ENCODE results near the gene DCUN1D5. TPM values are rescaled to one million over a fixed set of nuclear protein-coding genes. Genes with fewer than 3 reads are reported as not detected.

DCUN1D5 gene
- total and polyA plus RNA-seq, 4 donors = 12.0 to 17.7 (median 15.1) TPM

GRCh38 chr11:103108933-103109817 lies 17.2 kb upstream of the DCUN1D5 start, which contains the start of gene DYNC2H1 (continued):
- TF ChIP-seq REST (IDR thresholded peaks at IDR 0.05) (peak; percentile 54), SP1 (IDR thresholded peaks at IDR 0.05) (peak; percentile 61), JUND (IDR thresholded peaks at IDR 0.05) (no peak), GABPA (IDR thresholded peaks at IDR 0.05 in 1 of 2, conservative IDR thresholded peaks at IDR 0.05 in 1 of 2) (peak in 1 of 2 donors; percentile 43)

DNA sequence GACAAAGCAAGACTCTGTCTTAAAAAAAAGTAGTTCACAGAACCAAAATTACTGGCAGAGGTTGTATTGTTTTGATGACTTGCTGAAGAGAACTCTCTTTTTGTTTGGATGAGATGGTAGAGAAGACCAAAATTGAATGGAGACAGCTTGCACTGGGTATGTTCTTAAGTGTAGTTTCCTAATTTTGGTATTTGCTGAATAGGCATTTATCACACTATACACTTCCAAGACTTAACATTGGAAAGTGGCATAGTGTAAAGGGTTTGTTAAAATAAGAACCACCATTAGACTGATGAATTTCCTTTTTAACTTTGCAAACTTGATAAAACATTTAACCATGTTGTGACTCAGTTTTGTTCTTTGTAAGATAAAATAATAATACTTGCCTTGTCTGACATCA lies 5.3 kb upstream of the DCUN1D5 start:
- TF ChIP-seq HNF4A (conservative IDR thresholded peaks at IDR 0.05) (no peak), YY1 (IDR thresholded peaks at IDR 0.05) (no peak)
- Histone ChIP-seq H3K27ac (ENCODE audit: low read depth in 1 of 2, low read length in 2 of 2) (no peak overlapping the region), H3K9me3 (ENCODE audit: control insufficient read depth in 4 of 4, low read length in 3 of 4) (no peaks in the 10 kb centered on the region), H3K36me3 (ENCODE audit: control insufficient read depth in 4 of 4, insufficient read depth in 3 of 4, low read depth in 1 of 4, low read length in 3 of 4) (no peaks in the 10 kb centered on the region), H3K27me3 (ENCODE audit: control insufficient read depth in 4 of 4, insufficient read depth in 4 of 4, low read length in 3 of 4) (peaks cover 0 to 4% (median 1%) of the 10 kb centered on the region in 4 donors), H3K9ac (ENCODE audit: low read depth in 1 of 2, low read length in 2 of 2) (no peak overlapping the region), H3K4me1 (ENCODE audit: control insufficient read depth in 4 of 4, insufficient read depth in 4 of 4, low read length in 3 of 4) (peaks cover 0 to 6% (median 2%) of the 10 kb centered on the region in 4 donors), H3K4me3 (ENCODE audit: low read depth in 1 of 3, low read length in 3 of 3) (no peak overlapping the region)
- no peak for DNase-seq (ENCODE audit: low spot score)

DNA sequence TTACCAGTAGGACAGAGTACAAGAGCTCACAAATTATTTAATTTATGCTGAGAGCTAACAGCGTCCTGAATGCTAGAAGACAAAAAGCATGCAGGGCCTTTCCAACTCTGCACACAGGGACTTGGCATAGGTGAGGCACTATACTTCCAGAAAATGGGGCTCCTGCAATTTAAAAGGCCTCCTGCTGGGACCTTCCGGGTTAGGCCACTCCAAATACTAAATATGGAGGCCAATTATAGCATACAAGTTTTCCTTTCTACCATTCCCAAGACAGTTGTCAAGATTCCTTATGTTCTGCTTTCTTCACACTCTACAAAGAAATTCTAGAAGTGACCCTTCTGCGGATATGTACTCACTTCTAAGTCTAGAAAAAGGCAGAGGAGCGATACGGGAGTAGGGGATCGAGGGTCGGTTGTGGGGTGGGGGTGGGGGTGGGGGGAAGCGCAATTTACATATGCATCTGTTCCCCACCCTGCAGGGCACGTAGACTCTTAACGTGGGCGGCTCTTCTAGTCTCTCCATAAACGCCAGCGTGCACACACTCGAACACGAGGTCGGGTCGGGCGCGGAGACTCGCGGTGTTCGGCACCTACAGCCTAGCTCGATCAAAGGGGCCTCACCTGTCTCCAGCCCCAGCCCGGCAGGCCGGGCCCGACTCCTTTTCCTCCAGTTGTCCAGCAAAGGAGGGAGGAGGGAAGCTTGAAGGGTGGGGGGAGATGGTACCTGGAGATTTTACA lies 728 bp downstream of the DCUN1D5 start:
- TF ChIP-seq, protein P1, sequence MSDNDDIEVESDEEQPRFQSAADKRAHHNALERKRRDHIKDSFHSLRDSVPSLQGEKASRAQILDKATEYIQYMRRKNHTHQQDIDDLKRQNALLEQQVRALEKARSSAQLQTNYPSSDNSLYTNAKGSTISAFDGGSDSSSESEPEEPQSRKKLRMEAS (IDR thresholded peaks at IDR 0.05) = peak; percentile 27
- no peak for TF ChIP-seq RXRA (IDR thresholded peaks at IDR 0.05)
- H3K36me3 ChIP-seq (ENCODE audit: control insufficient read depth in 4 of 4, insufficient read depth in 3 of 4, low read depth in 1 of 4, low read length in 3 of 4) = peaks cover 0 to 2% (median 0%) of the 10 kb centered on the region in 4 donors
- H3K4me1 ChIP-seq (ENCODE audit: control insufficient read depth in 4 of 4, insufficient read depth in 4 of 4, low read length in 3 of 4) = peaks cover 6 to 21% (median 11%) of the 10 kb centered on the region in 4 donors
- DNase-seq (ENCODE audit: low spot score) = peak; percentile 56
- no peaks in the 10 kb centered on the region for H3K27me3 ChIP-seq (ENCODE audit: control insufficient read depth in 4 of 4, insufficient read depth in 4 of 4, low read length in 3 of 4)
- H3K4me3 ChIP-seq (ENCODE audit: low read depth in 1 of 3, low read length in 3 of 3) = peak overlapping the region; percentile 85 to 96 (median 89)
- 1% methylated on average over 26 of the region's 26 CpGs for WGBS
- peak overlapping the region; percentile 75 to 76 for H3K27ac ChIP-seq (ENCODE audit: low read depth in 1 of 2, low read length in 2 of 2)
- peak overlapping the region; percentile 86 to 91 for H3K9ac ChIP-seq (ENCODE audit: low read depth in 1 of 2, low read length in 2 of 2)
- H3K9me3 ChIP-seq (ENCODE audit: control insufficient read depth in 4 of 4, low read length in 3 of 4) = no peaks in the 10 kb centered on the region

- no peak for TF ChIP-seq JUND (IDR thresholded peaks at IDR 0.05)
- TF ChIP-seq ATF3 (IDR thresholded peaks at IDR 0.05) = no peak
- TF ChIP-seq FOXA1 (IDR thresholded peaks at IDR 0.05) = no peak
- no peak for TF ChIP-seq YY1 (IDR thresholded peaks at IDR 0.05)
- TF ChIP-seq EGR1 (IDR thresholded peaks at IDR 0.05; ENCODE audit: low read depth in 2 of 2) = no peak
- no peak for TF ChIP-seq SP1 (IDR thresholded peaks at IDR 0.05)
- no peak for TF ChIP-seq FOXA2 (IDR thresholded peaks at IDR 0.05)
- no peak overlapping the region for H3K27ac ChIP-seq (ENCODE audit: low read depth in 1 of 2, low read length in 2 of 2)
- no peak for DNase-seq (ENCODE audit: low spot score)
- H3K27me3 ChIP-seq (ENCODE audit: control insufficient read depth in 4 of 4, insufficient read depth in 4 of 4, low read length in 3 of 4) = no peaks in the 10 kb centered on the region
- H3K4me1 ChIP-seq (ENCODE audit: control insufficient read depth in 4 of 4, insufficient read depth in 4 of 4, low read length in 3 of 4) = peaks cover 5 to 16% (median 8%) of the 10 kb centered on the region in 4 donors
- no peak overlapping the region for H3K9ac ChIP-seq (ENCODE audit: low read depth in 1 of 2, low read length in 2 of 2)
- H3K9me3 ChIP-seq (ENCODE audit: control insufficient read depth in 4 of 4, low read length in 3 of 4) = no peaks in the 10 kb centered on the region
- H3K4me3 ChIP-seq (ENCODE audit: low read depth in 1 of 3, low read length in 3 of 3) = no peak overlapping the region
- peaks cover 0 to 5% (median 3%) of the 10 kb centered on the region in 4 donors for H3K36me3 ChIP-seq (ENCODE audit: control insufficient read depth in 4 of 4, insufficient read depth in 3 of 4, low read depth in 1 of 4, low read length in 3 of 4)
Measured at GRCh38 chr11:103086461-103086860, 5.5 kb downstream of the DCUN1D5 start.
